ENCODE results near the gene MED15.

DNA sequence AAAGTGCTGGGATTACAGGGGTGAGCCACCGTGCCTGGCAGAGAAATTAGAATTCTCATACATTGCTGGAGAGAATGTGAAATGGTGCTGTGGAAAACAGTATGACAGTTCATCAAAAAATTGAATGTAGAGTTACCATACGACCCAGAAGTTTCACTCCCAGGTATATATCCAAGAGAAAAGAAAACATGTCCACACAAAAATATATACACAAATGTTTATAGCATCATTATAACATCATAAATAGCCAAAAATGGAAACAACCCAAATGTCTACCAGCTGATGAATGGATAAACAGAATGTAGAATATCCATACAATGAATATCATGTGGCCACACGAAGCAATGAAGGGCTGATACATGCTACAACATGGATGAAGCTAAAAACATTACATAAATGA, 34.6 kb downstream of the MED15 start:
- no peak for TF ChIP-seq JUND (IDR thresholded peaks at IDR 0.05; ENCODE audit: low read depth, low read length)
- TF ChIP-seq, protein P1, sequence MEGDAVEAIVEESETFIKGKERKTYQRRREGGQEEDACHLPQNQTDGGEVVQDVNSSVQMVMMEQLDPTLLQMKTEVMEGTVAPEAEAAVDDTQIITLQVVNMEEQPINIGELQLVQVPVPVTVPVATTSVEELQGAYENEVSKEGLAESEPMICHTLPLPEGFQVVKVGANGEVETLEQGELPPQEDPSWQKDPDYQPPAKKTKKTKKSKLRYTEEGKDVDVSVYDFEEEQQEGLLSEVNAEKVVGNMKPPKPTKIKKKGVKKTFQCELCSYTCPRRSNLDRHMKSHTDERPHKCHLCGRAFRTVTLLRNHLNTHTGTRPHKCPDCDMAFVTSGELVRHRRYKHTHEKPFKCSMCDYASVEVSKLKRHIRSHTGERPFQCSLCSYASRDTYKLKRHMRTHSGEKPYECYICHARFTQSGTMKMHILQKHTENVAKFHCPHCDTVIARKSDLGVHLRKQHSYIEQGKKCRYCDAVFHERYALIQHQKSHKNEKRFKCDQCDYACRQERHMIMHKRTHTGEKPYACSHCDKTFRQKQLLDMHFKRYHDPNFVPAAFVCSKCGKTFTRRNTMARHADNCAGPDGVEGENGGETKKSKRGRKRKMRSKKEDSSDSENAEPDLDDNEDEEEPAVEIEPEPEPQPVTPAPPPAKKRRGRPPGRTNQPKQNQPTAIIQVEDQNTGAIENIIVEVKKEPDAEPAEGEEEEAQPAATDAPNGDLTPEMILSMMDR (IDR thresholded peaks at IDR 0.05 in 2 of 3, conservative IDR thresholded peaks at IDR 0.05 in 1 of 3; ENCODE audit: control insufficient read depth in 2 of 3, extremely low read depth in 1 of 3, insufficient read depth in 1 of 3, low read depth in 3 of 3, low read length in 3 of 3) = no peak
- no peak for TF ChIP-seq EZH2 (IDR thresholded peaks at IDR 0.05; ENCODE audit: borderline replicate concordance, control insufficient read depth, low read depth, low read length)
- no peak for TF ChIP-seq BHLHE40 (IDR thresholded peaks at IDR 0.05; ENCODE audit: borderline replicate concordance in 1 of 2, low read depth in 2 of 2, low read length in 1 of 2)
- TF ChIP-seq YY1 (IDR thresholded peaks at IDR 0.05; ENCODE audit: low read depth, low read length) = no peak
- TF ChIP-seq NRF1 (conservative IDR thresholded peaks at IDR 0.05; ENCODE audit: low read depth, low read length) = no peak

Measured in GM12878 (cell line).